Epithelial cell of proximal tubule (primary cell): ENCODE measurements around the gene OR51B4. TPM values are rescaled to one million over a fixed set of nuclear protein-coding genes. Genes with fewer than 3 reads are reported as not detected.

Experiments used
- DNase-seq: peaks from one replicate; pipeline ENCODE4 v3.0.0-alpha.2; 2011; ENCODE audit warnings: low read depth
- H3K4me3 ChIP-seq: 2 replicates; pipeline ENCODE4 v1.5.1; 2011; ENCODE audit warnings: low read depth, mild to moderate bottlenecking, low read length
- CTCF ChIP-seq: conservative IDR thresholded peaks from 2 replicates; pipeline ENCODE4 v1.5.1; 2012; ENCODE audit warnings: low read depth, mild to moderate bottlenecking, low read length
- total RNA-seq: library from RNA; depleted of rRNA; stranded (reverse); fragments of >200 nt; gene quantifications from 2 replicates; pipeline ENCODE4 v1.2.3, GENCODE V29; 2015

The OR51B4 gene
- not detected in 2 replicates for total RNA-seq

GRCh38 chr11:5301846-5302245 lies at the start of gene OR51B4:
Gene OR51B4 (minus strand): TSS chr11:5301946. CDS start chr11:5301946, 0 bp downstream.
- DNase-seq = no peak
- no peak for TF ChIP-seq CTCF
- no peak within 1 kb of the TSS for H3K4me3 ChIP-seq

GRCh38 chr11:5351208-5351607 lies 49.5 kb upstream of the OR51B4 start, which contains the start of gene OR51B6:
Gene OR51B6 (plus strand): TSS chr11:5351508. CDS start chr11:5351508, 0 bp downstream.
- no peak for TF ChIP-seq CTCF
- H3K4me3 ChIP-seq = no peak within 1 kb of the TSS
- no peak for DNase-seq

GRCh38 chr11:5349550-5349949 lies 47.8 kb upstream of the OR51B4 start:
- TF ChIP-seq CTCF = no peak
- H3K4me3 ChIP-seq = no peak overlapping the region
- no peak for DNase-seq

GRCh38 chr11:5348551-5349194 lies 46.9 kb upstream of the OR51B4 start:
- no peak for TF ChIP-seq CTCF
- DNase-seq = no peak
- H3K4me3 ChIP-seq = no peak overlapping the region

GRCh38 chr11:5345831-5346230 lies 44.1 kb upstream of the OR51B4 start:
- DNase-seq = no peak
- no peak overlapping the region for H3K4me3 ChIP-seq
- TF ChIP-seq CTCF = no peak

GRCh38 chr11:5343474-5344335 lies 42.0 kb upstream of the OR51B4 start, which contains the start of gene OR51B5:
Gene OR51B5 (minus strand): TSS chr11:5343524. CDS start chr11:5343524, 0 bp downstream.
- no peak for DNase-seq
- no peak for TF ChIP-seq CTCF
- no peak within 1 kb of the TSS for H3K4me3 ChIP-seq
